Measurements from ENCODE around the gene TMEM178A.

TMEM178A gene

DNA sequence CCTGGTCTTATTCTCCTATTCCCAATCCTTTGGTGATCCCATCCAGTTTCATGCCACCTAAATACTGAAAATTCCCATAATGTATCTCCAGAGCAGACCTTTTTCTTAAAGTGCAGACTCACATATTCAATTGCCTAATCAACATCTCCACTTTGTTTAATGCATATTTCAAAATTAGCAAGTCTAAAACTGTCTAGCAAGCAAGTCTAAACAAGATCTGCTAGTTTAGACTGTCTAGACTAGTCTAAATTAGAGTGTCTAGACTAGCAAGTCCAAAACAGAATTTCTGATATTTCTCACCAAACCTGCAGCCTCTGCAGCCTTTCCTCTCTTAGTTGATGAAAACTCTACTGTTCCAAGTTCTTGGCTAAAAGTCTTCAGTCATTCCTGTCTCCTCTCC is 68.7 kb downstream of the TMEM178A start:
- Histone ChIP-seq H3K9me3 (ENCODE audit: control insufficient read depth, low read length) (no peaks in the 10 kb centered on the region), H3K27ac (no peak overlapping the region), H3K4me3 (ENCODE audit: low read depth, low read length) (no peak overlapping the region), H3K9ac (no peak overlapping the region), H3K4me1 (no peaks in the 10 kb centered on the region), H3K79me2 (no peaks in the 10 kb centered on the region), H3K36me3 (ENCODE audit: control insufficient read depth, insufficient read depth, low read length) (no peaks in the 10 kb centered on the region), H3K27me3 (ENCODE audit: control insufficient read depth, insufficient read depth, low read length) (no peaks in the 10 kb centered on the region), H2AFZ (no peak overlapping the region), H3K4me2 (ENCODE audit: low read length) (no peak overlapping the region)
- no peak for TF ChIP-seq CTCF (IDR thresholded peaks at IDR 0.05)

- TF ChIP-seq CTCF (IDR thresholded peaks at IDR 0.05) = no peak
- Histone ChIP-seq H3K79me2 (no peaks in the 10 kb centered on the region), H3K9me3 (ENCODE audit: control insufficient read depth, low read length) (no peaks in the 10 kb centered on the region), H3K27me3 (ENCODE audit: control insufficient read depth, insufficient read depth, low read length) (no peaks in the 10 kb centered on the region), H3K36me3 (ENCODE audit: control insufficient read depth, insufficient read depth, low read length) (no peaks in the 10 kb centered on the region), H3K4me1 (no peaks in the 10 kb centered on the region), H3K4me2 (ENCODE audit: low read length) (no peak overlapping the region), H3K9ac (no peak overlapping the region), H3K27ac (no peak overlapping the region), H2AFZ (no peak overlapping the region), H3K4me3 (ENCODE audit: low read depth, low read length) (no peak overlapping the region)
Observed at GRCh38 chr2:39735648-39736047, 69.9 kb downstream of the TMEM178A start.

DNA sequence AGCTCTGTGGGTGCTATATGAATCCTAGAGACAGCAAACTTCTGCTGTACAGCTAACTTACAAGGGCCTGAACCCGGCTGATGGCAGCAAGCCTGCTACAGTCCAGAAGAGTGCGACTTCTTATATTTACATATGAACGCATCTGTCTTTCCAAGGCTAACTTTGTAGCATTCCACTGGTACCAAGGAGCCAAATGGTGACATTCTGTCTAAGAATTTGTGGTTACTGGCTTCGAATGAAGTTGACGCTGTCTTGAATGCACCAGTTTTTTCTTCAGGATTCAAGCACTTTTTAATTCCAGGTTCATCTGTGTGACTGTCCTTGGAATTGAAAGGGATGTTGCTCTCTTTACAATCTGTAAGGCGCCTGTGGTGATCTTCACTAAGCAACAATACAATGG is 70.9 kb downstream of the TMEM178A start:
- no peaks in the 10 kb centered on the region for H3K79me2 ChIP-seq
- no peak overlapping the region for H2AFZ ChIP-seq
- H3K4me2 ChIP-seq (ENCODE audit: low read length) = no peak overlapping the region
- TF ChIP-seq CTCF (IDR thresholded peaks at IDR 0.05) = no peak
- H3K4me3 ChIP-seq (ENCODE audit: low read depth, low read length) = no peak overlapping the region
- H3K4me1 ChIP-seq = no peaks in the 10 kb centered on the region
- no peaks in the 10 kb centered on the region for H3K27me3 ChIP-seq (ENCODE audit: control insufficient read depth, insufficient read depth, low read length)
- no peaks in the 10 kb centered on the region for H3K9me3 ChIP-seq (ENCODE audit: control insufficient read depth, low read length)
- H3K27ac ChIP-seq = no peak overlapping the region
- no peaks in the 10 kb centered on the region for H3K36me3 ChIP-seq (ENCODE audit: control insufficient read depth, insufficient read depth, low read length)
- H3K9ac ChIP-seq = no peak overlapping the region

GRCh38 chr2:39737661-39738060 is 71.9 kb downstream of the TMEM178A start:
- no peak overlapping the region for H3K4me3 ChIP-seq (ENCODE audit: low read depth, low read length)
- no peaks in the 10 kb centered on the region for H3K4me1 ChIP-seq
- H3K79me2 ChIP-seq = no peaks in the 10 kb centered on the region
- H3K36me3 ChIP-seq (ENCODE audit: control insufficient read depth, insufficient read depth, low read length) = no peaks in the 10 kb centered on the region
- no peaks in the 10 kb centered on the region for H3K9me3 ChIP-seq (ENCODE audit: control insufficient read depth, low read length)
- H3K4me2 ChIP-seq (ENCODE audit: low read length) = no peak overlapping the region
- no peak for TF ChIP-seq CTCF (IDR thresholded peaks at IDR 0.05)
- no peak overlapping the region for H3K27ac ChIP-seq
- no peak overlapping the region for H2AFZ ChIP-seq
- no peaks in the 10 kb centered on the region for H3K27me3 ChIP-seq (ENCODE audit: control insufficient read depth, insufficient read depth, low read length)
- no peak overlapping the region for H3K9ac ChIP-seq

DNA sequence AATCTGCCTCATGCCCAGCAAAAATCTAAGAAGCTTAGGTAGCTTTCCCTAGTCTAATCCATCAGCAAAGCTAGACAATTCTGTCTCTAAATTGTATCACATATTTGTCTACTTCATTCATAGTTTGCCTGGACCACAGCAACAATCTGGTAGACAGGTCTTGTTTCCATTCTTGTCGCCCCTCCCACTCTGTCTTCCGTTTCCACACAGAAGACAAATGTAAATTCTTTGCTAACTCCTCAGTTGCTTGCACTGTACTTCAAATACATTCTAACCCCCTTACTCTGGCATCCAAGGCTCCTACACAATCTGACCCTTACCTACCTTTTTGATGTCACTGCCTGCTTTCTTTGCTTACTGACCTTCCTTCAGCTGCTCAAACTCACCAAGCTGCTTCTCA is 73.2 kb downstream of the TMEM178A start:
- Histone ChIP-seq H3K4me3 (ENCODE audit: low read depth, low read length) (no peak overlapping the region), H3K4me2 (ENCODE audit: low read length) (no peak overlapping the region), H3K27me3 (ENCODE audit: control insufficient read depth, insufficient read depth, low read length) (no peaks in the 10 kb centered on the region), H3K9me3 (ENCODE audit: control insufficient read depth, low read length) (no peaks in the 10 kb centered on the region), H3K27ac (no peak overlapping the region), H3K79me2 (no peaks in the 10 kb centered on the region), H3K36me3 (ENCODE audit: control insufficient read depth, insufficient read depth, low read length) (no peaks in the 10 kb centered on the region), H3K9ac (no peak overlapping the region), H3K4me1 (no peaks in the 10 kb centered on the region), H2AFZ (no peak overlapping the region)
- no peak for TF ChIP-seq CTCF (IDR thresholded peaks at IDR 0.05)

Data from parathyroid adenoma (tissue), 2 donors.